Kidney capillary endothelial cell (primary cell): Measurements from ENCODE around the gene C3orf52.
A peak's percentile ranks its signal among the peaks of the same experiment; 100 is the strongest.
"Not testable (repeated sequence)": the region's sequence is repeated elsewhere in the genome, so short reads cannot be mapped to it uniquely, and the experiment has no call there.

ENCODE experiments used
- DNase-seq: peaks from one replicate; pipeline ENCODE4 v3.0.0-alpha.2; 2018; ENCODE audit warnings: low spot score

Gene C3orf52, protein sequence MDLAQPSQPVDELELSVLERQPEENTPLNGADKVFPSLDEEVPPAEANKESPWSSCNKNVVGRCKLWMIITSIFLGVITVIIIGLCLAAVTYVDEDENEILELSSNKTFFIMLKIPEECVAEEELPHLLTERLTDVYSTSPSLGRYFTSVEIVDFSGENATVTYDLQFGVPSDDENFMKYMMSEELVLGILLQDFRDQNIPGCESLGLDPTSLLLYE

DNA sequence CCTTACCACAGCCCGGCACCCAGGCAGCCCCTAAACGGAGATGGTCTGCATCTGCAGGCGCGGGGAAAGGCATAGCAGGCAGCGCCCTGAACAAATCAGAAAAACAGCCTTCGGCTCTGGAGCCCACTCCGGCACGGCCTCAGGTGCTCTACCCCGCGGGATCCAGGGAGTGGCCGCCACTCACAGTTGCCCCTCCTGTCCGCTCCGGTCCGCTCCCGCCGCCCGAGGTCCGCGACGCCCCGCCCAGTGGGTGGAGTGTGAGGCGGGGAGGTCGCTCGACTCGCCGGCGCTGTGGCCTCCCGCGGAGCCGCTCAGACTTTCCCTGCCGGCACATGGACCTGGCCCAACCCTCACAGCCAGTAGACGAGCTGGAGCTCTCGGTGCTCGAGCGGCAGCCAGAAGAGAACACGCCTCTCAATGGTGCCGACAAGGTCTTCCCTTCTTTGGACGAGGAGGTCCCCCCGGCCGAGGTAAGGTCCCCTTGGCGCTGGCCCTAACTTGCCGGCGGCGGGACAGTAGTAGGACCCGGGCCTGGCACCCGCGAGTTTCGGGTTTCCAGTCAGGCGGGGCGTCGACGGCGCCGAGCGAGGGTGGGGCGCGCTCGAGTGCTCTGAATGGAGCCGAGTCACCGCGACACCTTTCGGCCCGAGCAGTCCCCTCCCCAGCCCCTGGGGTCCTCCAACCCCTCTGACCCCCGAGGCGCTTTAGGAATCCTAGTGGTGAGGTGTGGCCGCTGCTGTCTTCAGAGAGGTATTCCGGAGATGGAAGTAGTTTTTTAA lies at the start of gene C3orf52:
Gene C3orf52, plus strand, starts transcription at position 314 of the 779 bp plus-strand sequence. Its CDS starts 19 bp downstream, at position 333.
- peak; percentile 46 for DNase-seq

DNA sequence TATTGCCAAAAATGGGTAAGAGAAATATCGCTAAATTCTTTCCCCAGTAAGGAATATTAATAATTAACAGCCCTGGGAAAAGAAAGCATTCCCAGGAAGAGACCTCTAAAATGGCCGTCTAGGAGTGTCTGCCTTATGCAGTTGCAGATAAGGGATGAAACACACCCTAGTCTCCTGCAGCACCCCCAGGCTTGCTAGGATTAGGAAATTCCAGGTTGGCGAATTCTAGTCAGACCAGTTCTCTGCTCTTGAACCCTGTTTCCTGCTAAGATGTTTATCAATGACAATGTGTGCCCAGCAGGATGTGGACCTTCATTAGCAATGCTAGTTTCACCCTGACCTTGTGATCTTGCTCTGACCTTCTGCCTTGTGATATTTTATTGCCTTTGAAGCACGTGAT lies 49.0 kb upstream of the C3orf52 start:
- not testable (repeated sequence) for DNase-seq

DNA sequence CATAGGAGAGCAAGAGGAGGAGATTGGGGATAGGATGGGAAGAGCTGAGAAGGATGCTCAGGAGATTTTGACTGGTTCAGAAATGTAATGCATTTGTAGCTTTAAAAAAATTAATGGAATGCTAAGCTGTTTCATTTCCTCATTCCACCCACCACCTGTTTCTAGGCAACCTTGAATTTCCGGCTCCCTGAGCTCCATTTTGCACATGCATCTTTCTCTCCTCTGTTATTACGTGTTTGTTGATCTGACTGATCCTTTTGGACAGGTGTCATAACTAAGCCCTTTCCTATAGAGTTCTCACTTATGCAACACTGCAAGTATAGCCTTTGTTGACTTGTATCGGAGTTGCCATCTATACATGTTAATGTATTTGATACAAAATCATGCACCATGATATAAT lies 47.3 kb upstream of the C3orf52 start:
- DNase-seq: no peak

DNA sequence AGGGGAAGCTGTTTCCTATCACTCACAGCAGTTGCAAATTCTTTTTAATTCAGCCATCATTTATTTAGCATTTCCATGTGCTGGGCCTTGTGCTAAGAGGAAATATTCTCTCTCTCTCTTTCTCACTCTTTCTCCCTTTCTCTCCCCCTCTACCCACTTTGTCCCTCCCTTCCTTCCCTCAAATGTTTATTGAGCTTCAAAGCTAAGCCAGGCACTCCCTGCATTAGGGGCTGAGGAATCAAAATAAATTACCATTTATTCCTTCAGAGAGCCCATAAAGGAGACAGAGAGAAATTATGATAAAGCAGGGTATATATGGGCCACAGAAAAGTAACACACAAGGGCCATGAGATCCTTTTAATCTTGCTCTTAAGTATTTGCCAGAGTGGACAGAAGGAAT lies 44.9 kb upstream of the C3orf52 start:
- no peak for DNase-seq

DNA sequence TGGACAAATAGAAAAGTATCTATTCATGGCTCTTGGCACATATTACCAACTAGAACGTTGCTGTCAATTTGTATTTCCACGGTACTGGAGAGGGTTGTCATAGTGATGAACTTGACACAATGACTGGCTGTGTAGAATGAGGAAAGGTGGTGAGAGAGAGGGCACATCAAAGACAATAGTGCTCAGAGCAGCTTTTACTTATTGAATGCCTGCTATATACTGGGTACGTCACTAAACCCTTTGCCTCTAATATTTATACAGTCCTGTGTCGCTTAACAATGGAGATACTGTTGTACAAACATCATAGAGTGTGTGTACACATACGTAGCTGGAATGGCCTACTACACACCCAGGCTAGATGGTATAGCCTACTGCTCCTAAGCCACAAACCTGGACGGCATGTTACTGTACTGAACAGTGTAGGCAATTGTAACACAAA lies 43.3 kb upstream of the C3orf52 start:
- DNase-seq: no peak

DNA sequence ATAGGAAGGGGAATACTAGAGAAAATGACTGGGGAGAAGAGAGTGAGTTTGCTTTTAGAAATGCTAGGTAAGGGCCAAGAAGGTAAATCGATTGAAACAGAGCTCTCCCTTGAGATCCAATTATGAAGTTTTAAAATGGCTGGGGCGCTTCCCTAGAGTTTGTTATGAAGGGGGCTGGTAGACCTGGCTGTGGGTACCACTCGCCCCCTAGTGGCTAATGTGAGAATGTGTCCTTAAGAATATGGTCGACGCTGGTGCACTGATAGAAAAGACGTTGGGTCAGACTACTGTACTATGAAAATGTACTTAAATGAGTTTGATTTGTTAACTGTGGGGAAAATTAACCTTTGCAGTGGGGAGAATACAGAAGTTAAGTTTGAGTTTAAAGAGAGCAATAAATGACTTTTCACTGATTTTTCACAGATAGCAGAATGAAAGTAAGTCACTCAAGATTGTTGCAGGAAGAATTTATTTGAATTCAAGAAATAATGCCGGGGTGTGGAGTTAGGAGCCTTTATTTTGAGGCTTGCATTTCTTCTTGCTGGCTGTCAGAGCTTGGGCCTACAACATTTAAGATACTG lies 42.5 kb upstream of the C3orf52 start:
- peak; percentile 68 for DNase-seq

DNA sequence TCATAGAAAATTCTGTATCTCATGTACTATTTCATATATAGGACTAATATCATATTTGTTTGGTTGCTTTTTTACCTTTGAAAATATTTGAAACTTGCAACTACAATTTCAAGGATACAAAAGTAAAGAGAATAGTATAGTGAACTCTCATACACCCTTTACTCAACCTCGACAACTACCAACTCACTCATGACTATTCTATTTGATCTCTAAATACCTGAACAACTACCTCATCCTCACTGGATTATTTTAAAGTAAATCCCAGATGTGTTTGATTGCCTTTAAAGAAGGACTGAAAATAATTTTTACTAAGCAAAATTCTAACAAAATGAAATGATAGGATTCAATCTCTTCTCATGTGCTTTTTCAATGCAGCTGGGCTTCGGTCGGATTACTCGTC lies 39.6 kb upstream of the C3orf52 start:
- no peak for DNase-seq

DNA sequence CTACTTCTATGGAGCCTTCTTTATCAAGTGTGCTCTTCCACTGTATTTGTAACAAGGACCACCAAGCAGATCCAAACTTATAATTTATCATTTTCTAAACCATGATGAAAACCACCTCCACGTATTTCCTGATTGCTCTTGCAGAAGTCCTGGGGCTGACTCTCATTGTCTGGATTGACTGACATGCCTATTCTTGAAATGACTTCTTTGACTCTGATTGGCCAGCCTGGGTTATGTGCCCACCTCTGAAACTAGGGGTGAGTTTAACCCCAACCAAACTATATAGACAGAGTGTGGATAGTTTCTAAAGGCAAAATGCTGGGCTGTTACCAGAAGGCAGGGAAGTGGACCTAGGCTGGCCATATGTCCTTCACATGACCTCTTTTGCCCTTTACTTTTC lies 38.9 kb upstream of the C3orf52 start:
- DNase-seq: no peak

DNA sequence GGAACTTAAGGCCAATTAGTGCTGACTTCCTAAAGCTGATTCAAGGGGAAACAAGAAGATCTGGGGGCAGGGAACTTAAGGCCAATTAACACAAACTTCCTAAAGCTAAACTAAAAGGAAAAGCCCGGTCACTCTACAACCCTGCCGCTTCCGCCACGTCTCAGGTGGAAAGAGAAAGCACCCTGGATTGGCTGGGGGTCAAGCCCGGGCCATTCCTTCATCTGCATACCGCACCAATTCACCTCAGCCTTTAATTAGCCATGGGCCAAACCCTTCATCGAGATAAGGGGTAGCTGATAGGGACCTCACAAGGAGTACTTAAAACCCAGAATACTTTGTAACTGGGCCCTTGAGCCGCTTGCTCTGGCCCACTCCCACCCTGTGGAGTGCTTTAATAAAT lies 37.3 kb upstream of the C3orf52 start:
- DNase-seq: no peak

DNA sequence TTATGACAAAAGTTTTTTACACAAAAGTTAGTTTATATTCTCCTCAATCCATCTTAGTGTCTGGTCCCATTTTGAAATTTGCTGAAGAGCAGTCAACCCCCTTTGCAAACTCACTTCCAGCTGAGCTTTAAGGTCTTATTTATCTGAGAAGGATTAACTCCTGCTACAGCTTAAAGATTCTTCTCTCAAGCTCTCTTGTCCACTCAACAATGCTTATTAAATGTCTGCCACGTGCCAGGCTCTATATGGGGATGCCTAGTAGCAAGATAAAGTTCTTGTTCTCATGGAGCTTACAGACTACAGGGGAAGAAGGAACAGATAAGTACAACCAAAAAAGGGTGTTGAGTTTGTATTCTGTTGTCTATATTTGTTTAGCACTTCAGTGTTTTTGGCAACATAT lies 33.0 kb upstream of the C3orf52 start:
- no peak for DNase-seq

DNA sequence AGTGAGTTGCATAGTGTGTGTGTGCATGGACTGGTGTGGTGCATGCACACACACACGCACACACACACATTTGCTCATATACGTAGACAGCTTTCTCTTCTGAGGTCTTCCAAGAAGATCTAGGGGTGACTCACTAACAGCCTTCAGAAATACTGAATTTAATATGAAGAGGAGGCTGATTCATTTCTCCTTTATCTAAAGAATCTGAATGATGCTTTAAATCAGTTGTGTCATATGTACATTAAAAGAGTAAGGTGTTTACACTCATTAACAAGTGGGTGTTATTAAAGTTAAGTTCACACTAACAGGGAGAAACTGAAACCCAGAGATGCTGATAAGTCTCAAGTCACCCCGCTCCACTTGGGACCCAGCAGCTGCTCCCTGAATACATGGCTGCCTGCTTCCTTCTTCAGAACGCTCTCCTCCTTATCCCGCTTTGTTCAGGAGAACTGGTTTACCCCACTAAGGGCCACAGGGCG lies 29.7 kb upstream of the C3orf52 start:
- no peak for DNase-seq

DNA sequence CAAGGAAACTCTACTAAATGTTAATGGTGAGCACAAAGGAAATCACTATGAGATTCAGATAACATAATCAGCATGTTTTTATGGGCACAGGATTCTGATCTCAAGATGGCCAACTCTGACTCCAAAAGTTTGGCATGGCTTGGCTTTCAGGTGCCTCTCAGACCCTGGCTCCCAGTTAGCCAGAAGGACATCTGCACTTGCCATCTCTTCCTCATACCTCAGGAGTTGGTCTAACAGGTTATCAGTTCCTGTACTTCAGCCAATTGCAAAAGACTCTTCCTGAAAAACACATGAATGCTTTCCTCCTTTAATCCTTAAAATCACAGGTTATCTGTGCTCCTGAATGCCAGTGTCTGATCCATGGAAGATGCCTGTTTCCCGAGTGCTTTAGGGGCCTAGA lies 26.7 kb upstream of the C3orf52 start:
- DNase-seq: no peak

DNA sequence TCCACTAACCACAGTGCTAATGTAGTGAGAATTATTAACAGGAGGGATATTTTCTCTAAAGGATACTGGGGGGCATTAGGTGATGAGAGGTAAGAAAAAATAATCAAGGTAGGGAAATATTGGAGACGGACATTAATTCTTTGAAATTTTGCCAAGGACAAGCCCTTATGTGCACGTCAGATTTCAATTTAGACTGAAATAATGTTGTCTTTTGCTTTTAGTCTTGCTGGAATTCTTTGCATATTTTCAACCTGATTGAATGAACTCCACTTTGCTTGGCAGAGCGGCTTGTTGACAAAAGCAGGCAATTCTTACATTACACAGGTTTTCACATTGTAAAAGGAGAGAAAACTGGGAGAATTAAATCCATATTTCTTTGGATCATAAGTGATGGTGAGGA lies 25.0 kb upstream of the C3orf52 start:
- no peak for DNase-seq

DNA sequence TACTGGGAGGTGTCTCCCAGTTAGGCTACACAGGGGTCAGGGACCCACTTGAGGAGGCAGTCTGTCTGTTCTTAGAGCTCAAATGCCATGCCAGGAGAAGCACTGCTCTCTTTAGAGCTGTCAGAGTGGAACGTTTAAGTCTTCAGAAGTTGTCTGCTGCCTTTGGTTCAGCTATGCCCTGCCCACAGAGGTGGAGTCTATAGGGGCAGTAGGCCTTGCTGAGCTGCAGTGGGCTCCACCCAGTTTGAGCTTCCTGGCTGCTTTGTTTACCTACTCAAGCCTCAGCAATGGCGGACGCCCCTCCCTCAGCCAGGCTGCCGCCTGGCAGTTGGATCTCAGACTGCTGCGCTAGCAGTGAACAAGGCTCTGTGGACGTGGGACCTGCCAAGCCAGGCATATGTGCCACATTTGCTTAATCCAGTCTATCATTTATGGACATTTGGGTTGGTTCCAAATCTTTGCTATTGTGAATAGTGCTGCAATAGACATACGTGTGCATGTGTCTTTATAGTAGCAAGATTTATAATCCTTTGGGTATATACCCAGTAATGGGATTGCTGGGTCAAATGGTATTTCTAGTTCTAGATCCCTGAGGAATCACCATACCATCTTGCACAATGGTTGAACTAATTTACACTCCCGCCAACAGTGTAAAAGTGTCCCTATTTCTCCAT lies 13.7 kb upstream of the C3orf52 start:
- DNase-seq: not testable (repeated sequence)

DNA sequence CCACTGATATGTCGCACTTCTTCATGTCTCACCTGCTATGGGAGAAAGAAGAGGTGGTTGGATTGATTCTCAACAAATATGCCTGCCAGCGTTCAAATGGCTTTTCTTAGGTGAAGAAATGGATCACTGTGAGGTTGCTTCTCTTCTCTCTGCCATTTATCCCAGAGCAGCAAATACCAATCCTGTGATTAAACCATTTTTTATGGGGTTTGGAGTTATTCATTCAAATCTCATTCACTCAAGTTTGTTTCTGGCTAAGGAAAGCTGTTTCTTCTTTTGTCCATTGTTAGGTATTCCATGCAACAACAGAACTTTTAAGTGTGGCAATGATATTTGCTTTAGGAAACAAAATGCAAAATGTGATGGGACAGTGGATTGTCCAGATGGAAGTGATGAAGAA lies 12.2 kb upstream of the C3orf52 start:
- DNase-seq: no peak

DNA sequence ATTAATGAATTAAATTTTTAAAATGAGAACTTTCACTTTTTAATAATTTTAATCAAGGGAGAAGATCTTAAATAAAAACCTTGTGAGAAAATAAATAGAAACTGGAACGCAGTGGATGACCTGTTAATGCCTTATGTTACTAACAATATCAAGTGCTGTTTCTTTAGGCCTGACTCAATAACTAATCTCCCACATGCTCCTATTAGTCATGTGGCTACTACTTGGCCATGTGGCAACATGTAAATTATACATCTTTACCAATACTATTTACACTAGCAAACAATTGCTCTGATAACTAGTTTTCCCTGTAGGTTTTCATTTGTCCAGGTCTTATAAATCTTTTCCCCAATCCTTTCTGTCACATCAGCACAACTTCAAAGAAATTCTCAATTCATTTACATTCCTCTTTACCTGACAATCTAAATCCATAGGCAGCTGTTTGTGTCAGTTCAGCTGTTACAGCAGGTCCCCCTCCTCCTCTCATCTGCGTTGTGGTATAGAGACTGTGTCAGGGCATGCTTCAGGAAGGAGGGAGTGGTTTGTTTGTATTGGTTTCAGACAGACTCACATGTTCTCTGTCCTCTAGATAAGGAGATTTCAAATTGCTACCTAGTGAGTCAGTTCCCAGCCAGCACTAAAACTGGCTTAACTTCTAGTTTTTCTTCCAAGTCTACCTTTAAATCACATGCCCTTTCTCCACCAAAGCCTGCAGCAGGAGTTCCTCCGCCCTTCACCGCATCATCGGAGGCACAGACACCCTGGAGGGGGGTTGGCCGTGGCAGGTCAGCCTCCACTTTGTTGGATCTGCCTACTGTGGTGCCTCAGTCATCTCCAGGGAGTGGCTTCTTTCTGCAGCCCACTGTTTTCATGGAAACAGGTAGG lies 11.3 kb upstream of the C3orf52 start:
- DNase-seq: peak; percentile 51

DNA sequence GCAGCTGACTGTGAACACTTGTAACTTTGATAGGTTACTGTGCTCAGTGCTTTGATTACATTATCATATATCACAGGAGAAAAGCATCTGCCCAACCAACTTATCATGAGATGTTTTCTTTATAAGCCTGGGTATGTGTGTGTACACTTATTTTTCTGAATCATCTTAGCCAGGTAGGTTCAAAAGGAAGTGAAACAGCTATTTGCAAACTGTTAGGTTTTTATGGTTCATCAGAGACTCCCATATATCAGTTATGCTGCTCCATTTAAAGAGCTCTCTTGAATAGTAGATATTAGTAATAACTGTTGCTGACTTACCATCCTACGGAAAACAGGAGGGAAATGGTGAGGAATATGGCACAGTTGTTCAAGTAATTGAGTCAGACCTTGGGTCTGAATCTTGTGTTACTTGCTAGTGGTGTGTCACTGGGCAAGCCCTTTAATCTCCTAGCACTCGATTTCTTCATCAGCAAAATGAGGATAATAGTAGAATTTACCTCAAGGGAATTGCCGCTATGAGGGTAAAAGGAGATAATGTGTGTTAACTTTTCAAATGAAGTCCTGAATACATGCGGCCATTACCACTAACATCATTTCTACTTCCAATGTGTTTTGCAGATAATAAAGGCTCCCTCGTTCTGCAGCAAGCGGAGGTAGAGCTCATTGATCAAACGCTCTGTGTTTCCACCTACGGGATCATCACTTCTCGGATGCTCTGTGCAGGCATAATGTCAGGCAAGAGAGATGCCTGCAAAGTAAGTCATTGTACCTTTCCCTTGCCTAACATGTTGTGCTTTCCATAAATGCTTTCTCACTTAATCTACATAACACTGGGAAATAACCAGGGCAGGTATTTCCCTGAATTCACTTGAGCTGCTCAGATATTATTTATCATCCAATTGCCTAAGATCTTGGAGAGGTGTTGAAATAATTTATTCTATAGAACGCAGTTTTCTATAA lies 7.8 kb upstream of the C3orf52 start:
- no peak for DNase-seq

DNA sequence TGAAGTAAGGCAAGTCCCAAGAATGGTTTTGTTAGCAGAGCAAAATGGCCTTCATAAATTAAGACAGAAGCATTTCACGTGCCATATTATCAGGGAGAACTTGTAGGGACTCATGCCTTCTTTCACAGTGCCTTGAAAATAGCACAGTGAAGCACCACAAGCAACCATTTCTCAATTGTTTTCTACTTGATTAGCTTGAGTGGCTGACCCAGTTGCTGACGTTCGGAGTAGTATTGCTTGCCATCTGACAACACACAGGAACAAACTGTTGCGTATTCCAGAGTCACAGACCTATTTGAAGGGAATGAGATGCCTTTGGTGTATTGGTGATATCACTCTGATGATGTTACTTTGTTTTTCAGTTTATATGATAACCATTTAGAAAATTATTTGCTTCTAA lies 3.0 kb upstream of the C3orf52 start:
- no peak for DNase-seq

DNA sequence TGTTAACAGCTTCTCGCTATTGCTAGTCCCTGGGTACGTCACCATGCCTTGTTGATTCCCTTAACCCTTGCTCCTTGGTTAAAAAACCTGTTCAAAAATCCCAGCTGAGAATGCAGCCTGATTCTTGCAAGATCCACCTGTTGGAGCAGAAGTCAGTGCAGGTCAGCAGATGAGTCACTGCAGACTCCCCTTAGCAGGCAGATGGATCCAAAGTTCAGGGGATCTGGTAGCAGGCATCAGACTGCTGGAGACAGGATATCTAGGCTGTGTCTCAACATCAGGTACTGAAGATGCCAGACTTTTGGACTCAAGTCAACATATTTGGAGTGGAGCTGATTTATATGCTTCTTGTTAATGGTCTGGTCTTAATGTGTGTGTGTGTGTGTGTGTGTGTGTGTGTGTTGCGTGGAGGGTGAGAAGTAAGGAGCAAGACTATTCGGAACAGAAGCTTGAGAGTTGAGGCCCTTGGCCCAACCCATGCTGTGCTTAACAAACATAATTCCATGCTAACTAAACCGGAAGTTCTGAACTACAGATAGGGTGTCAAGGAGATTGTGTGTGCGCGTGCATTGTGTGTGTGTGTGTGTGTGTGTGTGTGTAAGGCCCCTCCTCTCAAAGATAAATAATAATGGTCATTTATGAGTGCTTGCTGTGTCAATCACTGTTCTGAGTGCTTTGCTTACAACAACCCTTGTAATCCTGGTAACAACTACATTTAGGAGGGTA lies 1.0 kb upstream of the C3orf52 start:
- DNase-seq: no peak

DNA sequence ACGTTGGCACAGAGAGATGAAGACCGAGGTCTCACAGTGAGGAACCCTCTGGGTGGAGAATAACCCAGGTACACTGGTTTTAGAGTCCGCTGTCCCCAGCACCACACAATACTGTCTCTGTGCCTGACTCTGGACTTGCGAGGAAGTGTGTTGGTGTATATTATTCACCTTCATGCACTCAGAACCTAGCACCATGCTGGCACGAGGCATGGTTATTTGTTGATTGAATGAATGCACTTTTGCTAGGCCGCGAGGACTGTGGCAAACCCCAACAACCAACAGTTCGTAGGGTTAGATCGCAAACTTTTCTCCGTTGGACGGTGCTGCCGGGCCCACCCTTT lies 484 bp upstream of the C3orf52 start:
- no peak for DNase-seq
